Smooth muscle cell (in vitro differentiated cells): ENCODE data around the gene PACS1. TPM values are rescaled to one million over a fixed set of nuclear protein-coding genes. Genes with fewer than 3 reads are reported as not detected.
"Not testable (repeated sequence)": the region's sequence is repeated elsewhere in the genome, so short reads cannot be mapped to it uniquely, and the experiment has no call there.

Experiments used
- DNase-seq: peaks from one replicate; lab custom pipeline; 2025; ENCODE audit not compliant: unreplicated experiment; lab: John Stamatoyannopoulos, UW
- H2AFZ ChIP-seq: fragments of 200-600 bp; sonication (generic); 2 replicates; pipeline ENCODE4 v1.6.0; 2016; ENCODE audit warnings: antibody characterized with exemption, low read depth, mild to moderate bottlenecking
- H3F3A ChIP-seq: fragments of 200-600 bp; sonication (generic); 2 replicates; pipeline ENCODE4 v1.6.0; 2017; ENCODE audit warnings: antibody characterized with exemption, low read depth
- H3K27ac ChIP-seq: fragments of 200-600 bp; sonication (generic); 2 replicates; pipeline ENCODE4 v1.5.1; 2016; ENCODE audit warnings: low read depth, mild to moderate bottlenecking
- H3K27me3 ChIP-seq: fragments of 200-600 bp; sonication (generic); 2 replicates; pipeline ENCODE4 v1.6.1; 2016; ENCODE audit warnings: low read depth, mild to moderate bottlenecking
- H3K36me3 ChIP-seq: fragments of 200-600 bp; sonication (generic); 2 replicates; pipeline ENCODE4 v1.5.1; 2016; ENCODE audit warnings: low read depth
- H3K4me1 ChIP-seq: fragments of 200-600 bp; sonication (generic); 2 replicates; pipeline ENCODE4 v1.5.1; 2016; ENCODE audit warnings: low read depth
- H3K4me2 ChIP-seq: fragments of 200-600 bp; sonication (generic); 2 replicates; pipeline ENCODE4 v1.6.0; 2016; ENCODE audit warnings: mild to moderate bottlenecking
- H3K4me3 ChIP-seq: fragments of 200-600 bp; sonication (generic); 2 replicates; pipeline ENCODE4 v1.5.1; 2016; ENCODE audit warnings: mild to moderate bottlenecking
- H3K79me2 ChIP-seq: fragments of 200-600 bp; sonication (generic); 2 replicates; pipeline ENCODE4 v1.6.0; 2016; ENCODE audit warnings: low read depth, mild to moderate bottlenecking
- H3K9ac ChIP-seq: fragments of 200-600 bp; sonication (generic); 2 replicates; pipeline ENCODE4 v1.6.0; 2016; ENCODE audit warnings: low read depth
- H3K9me3 ChIP-seq: fragments of 200-600 bp; sonication (generic); replicated peaks from 2 replicates; pipeline ENCODE4 v1.5.1; 2016; ENCODE audit warnings: low read depth
- H4K20me1 ChIP-seq: fragments of 200-600 bp; sonication (generic); 2 replicates; pipeline ENCODE4 v1.6.0; 2016; ENCODE audit warnings: low read depth
- CTCF ChIP-seq: fragments of 200-600 bp; sonication (generic); IDR thresholded peaks from 2 replicates; pipeline ENCODE4 v1.5.1; 2017; ENCODE audit warnings: borderline replicate concordance, mild to moderate bottlenecking, antibody characterized with exemption; ENCODE audit not compliant: insufficient read depth, poor library complexity, severe bottlenecking
- WGBS: methylation state at CpG from one replicate; pipeline ENCODE4 v1.1.7; 2016; ENCODE audit warnings: low lambda C conversion rate; 5-methylcytosine and 5-hydroxymethylcytosine counted together
- polyA plus RNA-seq: library from polyadenylated mRNA; unstranded; fragments of >200 nt; fragmentation: Nextera tagmentation; extraction: Ambion mirVana; gene quantifications from 2 replicates; pipeline ENCODE4 v1.2.1, GENCODE V29; 2016
- total RNA-seq: library from RNA; depleted of rRNA; stranded (reverse); fragments of >200 nt; gene quantifications from 2 replicates; pipeline ENCODE4 v1.2.3, GENCODE V29; 2014

The PACS1 gene
- total RNA-seq: 48.0 and 87.6 TPM in 2 replicates
- 139 and 140 TPM in 2 replicates for polyA plus RNA-seq

- no peak within 1 kb of the TSS for H2AFZ ChIP-seq
- no peaks in the 10 kb centered on the region for H3K9me3 ChIP-seq
- peak within 1 kb of the TSS; percentile 70 for H3K4me3 ChIP-seq
- WGBS: 2% methylated on average over 36 of the region's 120 CpGs
- no peak for TF ChIP-seq CTCF
- H3F3A ChIP-seq: peaks cover 28% of the 10 kb centered on the region
- no peaks in the 10 kb centered on the region for H3K27me3 ChIP-seq
- DNase-seq: peak; percentile 68
- H3K36me3 ChIP-seq: no peaks in the 10 kb centered on the region
- peak within 1 kb of the TSS; percentile 76 for H3K9ac ChIP-seq
- H3K27ac ChIP-seq: peak within 1 kb of the TSS; percentile 89
- peaks cover 13% of the 10 kb centered on the region for H3K4me1 ChIP-seq
- peak within 1 kb of the TSS; percentile 94 for H3K4me2 ChIP-seq
- H4K20me1 ChIP-seq: peaks cover 60% of the 10 kb centered on the region
- H3K79me2 ChIP-seq: peaks cover 58% of the 10 kb centered on the region
Measured at GRCh38 chr11:66069715-66070603, at the start of gene PACS1. Gene PACS1 (plus strand): TSS chr11:66070272. CDS start chr11:66070487, 215 bp downstream.

DNA sequence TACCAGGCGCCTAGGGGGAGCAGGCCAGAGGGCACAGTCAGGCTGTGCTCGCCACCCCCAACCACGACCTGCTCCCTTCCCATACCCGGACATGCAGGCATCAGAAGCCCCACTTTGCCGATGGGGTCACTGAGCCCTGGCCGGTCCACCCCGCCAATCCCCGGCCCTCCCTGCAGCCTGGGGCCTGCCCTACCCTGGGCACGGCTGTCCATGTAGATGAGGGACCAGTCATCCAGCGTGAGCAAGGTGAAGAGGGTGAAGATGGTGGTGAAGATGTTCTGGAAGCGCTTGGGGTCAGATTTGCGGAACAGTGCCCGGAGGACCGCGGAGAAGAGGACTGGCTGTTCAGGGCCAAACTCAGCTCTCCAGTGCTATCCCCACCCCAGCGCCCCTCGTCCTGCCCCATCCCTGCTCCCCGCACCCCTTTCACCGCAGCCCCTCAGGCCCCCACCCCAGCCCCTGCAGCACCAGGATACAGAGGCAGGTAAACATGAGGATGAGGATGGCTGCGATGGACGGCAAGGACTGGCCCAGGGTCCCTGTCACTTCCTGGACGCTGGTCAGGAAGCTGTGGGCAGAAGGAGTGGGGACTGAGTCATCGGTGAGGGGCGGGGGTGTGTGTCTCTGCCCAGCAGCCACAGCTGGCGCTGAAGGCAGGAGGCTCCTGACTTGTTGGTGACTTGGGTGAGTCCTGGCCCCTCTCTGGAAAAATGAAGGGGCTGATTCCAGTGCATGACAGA, 49.3 kb upstream of the PACS1 start:
- TF ChIP-seq CTCF: no peak
- Histone ChIP-seq H3K27me3 (no peaks in the 10 kb centered on the region), H3K4me1 (no peaks in the 10 kb centered on the region), H3K4me2 (peak overlapping the region; percentile 66), H4K20me1 (no peaks in the 10 kb centered on the region), H3K27ac (no peak overlapping the region), H3F3A (no peaks in the 10 kb centered on the region), H3K36me3 (no peaks in the 10 kb centered on the region), H3K9me3 (no peaks in the 10 kb centered on the region), H3K79me2 (no peaks in the 10 kb centered on the region), H2AFZ (no peak overlapping the region), H3K9ac (no peak overlapping the region), H3K4me3 (no peak overlapping the region)
- DNase-seq: no peak
- 79% methylated on average over 23 of the region's 25 CpGs for WGBS

- Histone ChIP-seq H2AFZ (peak overlapping the region; percentile 83), H3F3A (no peaks in the 10 kb centered on the region), H3K36me3 (no peaks in the 10 kb centered on the region), H3K27ac (no peak overlapping the region), H3K4me3 (no peak overlapping the region), H3K4me2 (peak overlapping the region; percentile 80), H3K27me3 (no peaks in the 10 kb centered on the region), H3K9me3 (no peaks in the 10 kb centered on the region), H3K4me1 (no peaks in the 10 kb centered on the region), H4K20me1 (no peaks in the 10 kb centered on the region), H3K79me2 (no peaks in the 10 kb centered on the region), H3K9ac (no peak overlapping the region)
- TF ChIP-seq CTCF: peak; percentile 97
- DNase-seq: peak; percentile 59
- 32% methylated on average over 45 of the region's 46 CpGs for WGBS
Measured at GRCh38 chr11:66022401-66023185, 47.5 kb upstream of the PACS1 start.

DNA sequence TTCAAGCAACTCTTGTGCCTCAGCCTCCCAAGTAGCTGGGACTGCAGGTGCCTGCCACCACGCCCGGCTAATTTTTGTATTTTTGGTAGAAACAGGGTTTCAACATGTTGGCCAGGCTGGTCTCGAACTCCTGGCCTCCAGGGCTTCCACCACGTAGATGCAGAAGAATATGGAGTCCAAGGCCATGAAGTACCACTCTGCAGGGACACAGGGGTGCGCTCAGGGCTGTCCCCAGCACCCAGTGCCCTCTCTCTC, 47.0 kb upstream of the PACS1 start:
- H3K36me3 ChIP-seq, H3F3A ChIP-seq, H3K27ac ChIP-seq, H3K4me3 ChIP-seq, H3K4me1 ChIP-seq, DNase-seq, H3K4me2 ChIP-seq, H2AFZ ChIP-seq, H3K9me3 ChIP-seq, H3K9ac ChIP-seq, H4K20me1 ChIP-seq, H3K27me3 ChIP-seq, H3K79me2 ChIP-seq: not testable (repeated sequence)
- WGBS: 89% methylated on average over 5 of the region's 5 CpGs
